Measurements from ENCODE around the gene COG5.

DNA sequence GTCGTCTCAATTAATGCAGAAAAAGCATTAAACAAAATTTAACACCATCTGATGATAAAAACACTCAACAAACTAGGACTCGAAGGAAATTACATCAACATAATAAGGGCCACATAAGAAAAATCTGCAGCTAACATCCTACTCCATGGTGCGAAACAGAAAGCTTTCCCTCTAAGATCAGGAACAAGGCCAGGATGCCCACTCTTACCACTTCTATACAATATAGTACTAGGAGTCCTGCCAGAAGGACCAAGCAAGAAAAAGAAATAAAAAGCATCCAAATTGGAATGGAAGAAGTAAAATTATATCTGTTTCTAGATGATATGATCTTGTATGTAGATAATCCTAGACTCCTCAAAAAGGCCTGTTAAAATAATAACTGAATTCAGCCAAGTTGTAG is 237.7 kb downstream of the COG5 start:
- TF ChIP-seq, protein P1, sequence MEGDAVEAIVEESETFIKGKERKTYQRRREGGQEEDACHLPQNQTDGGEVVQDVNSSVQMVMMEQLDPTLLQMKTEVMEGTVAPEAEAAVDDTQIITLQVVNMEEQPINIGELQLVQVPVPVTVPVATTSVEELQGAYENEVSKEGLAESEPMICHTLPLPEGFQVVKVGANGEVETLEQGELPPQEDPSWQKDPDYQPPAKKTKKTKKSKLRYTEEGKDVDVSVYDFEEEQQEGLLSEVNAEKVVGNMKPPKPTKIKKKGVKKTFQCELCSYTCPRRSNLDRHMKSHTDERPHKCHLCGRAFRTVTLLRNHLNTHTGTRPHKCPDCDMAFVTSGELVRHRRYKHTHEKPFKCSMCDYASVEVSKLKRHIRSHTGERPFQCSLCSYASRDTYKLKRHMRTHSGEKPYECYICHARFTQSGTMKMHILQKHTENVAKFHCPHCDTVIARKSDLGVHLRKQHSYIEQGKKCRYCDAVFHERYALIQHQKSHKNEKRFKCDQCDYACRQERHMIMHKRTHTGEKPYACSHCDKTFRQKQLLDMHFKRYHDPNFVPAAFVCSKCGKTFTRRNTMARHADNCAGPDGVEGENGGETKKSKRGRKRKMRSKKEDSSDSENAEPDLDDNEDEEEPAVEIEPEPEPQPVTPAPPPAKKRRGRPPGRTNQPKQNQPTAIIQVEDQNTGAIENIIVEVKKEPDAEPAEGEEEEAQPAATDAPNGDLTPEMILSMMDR (IDR thresholded peaks at IDR 0.05), result no peak
- no peak for TF ChIP-seq POLR2A (IDR thresholded peaks at IDR 0.05)
